Jurkat, Clone E6-1 (cell line): ENCODE data around the gene TRAF3.
"Not testable (repeated sequence)": the region's sequence is repeated elsewhere in the genome, so short reads cannot be mapped to it uniquely, and the experiment has no call there.

Source experiments
- DNase-seq: peaks from one replicate; pipeline ENCODE4 v3.0.0-alpha.2; 2011; ENCODE audit warnings: low read depth, low spot score
- H3K4me3 ChIP-seq: 2 replicates; pipeline ENCODE4 v1.5.1; 2011; ENCODE audit warnings: mild to moderate bottlenecking, low read length, control low read depth, moderate library complexity

The TRAF3 gene

GRCh38 chr14:102749393-102750305, 27.6 kb upstream of the TRAF3 start:
- DNase-seq = no peak
- H3K4me3 ChIP-seq = no peak overlapping the region

- no peak for DNase-seq
- H3K4me3 ChIP-seq = no peak overlapping the region
Measured at GRCh38 chr14:102750376-102750775, 26.9 kb upstream of the TRAF3 start.

DNA sequence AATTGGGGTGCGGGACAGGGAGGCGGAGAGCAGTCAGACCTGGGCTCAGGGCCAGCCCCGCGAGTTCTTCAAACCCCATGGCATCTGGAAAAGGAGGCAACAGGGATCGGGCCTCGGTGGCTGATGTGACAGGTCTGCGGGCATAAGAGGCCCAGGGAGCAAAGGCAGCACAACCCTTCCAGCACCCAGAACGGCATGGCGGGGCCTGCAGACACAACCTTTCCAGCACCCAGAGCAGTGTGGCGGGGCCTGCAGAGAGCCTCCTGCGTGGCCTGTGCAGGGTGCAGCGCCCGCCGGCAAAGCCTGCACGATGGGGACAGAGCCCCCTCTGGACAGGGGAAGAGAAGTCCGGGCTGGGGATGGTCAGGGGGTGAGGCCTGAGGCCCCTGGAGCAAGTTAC, 26.2 kb upstream of the TRAF3 start:
- no peak for DNase-seq
- H3K4me3 ChIP-seq = no peak overlapping the region

GRCh38 chr14:102752239-102752847, 24.9 kb upstream of the TRAF3 start:
- no peak for DNase-seq
- no peak overlapping the region for H3K4me3 ChIP-seq

- no peak for DNase-seq
- no peak overlapping the region for H3K4me3 ChIP-seq
Measured at GRCh38 chr14:102754370-102755262, 22.6 kb upstream of the TRAF3 start.

- no peak overlapping the region for H3K4me3 ChIP-seq
- DNase-seq = no peak
Measured at GRCh38 chr14:102757646-102758045, 19.6 kb upstream of the TRAF3 start.

- no peak for DNase-seq
- no peak overlapping the region for H3K4me3 ChIP-seq
Measured at GRCh38 chr14:102758087-102758486, 19.2 kb upstream of the TRAF3 start.

DNA sequence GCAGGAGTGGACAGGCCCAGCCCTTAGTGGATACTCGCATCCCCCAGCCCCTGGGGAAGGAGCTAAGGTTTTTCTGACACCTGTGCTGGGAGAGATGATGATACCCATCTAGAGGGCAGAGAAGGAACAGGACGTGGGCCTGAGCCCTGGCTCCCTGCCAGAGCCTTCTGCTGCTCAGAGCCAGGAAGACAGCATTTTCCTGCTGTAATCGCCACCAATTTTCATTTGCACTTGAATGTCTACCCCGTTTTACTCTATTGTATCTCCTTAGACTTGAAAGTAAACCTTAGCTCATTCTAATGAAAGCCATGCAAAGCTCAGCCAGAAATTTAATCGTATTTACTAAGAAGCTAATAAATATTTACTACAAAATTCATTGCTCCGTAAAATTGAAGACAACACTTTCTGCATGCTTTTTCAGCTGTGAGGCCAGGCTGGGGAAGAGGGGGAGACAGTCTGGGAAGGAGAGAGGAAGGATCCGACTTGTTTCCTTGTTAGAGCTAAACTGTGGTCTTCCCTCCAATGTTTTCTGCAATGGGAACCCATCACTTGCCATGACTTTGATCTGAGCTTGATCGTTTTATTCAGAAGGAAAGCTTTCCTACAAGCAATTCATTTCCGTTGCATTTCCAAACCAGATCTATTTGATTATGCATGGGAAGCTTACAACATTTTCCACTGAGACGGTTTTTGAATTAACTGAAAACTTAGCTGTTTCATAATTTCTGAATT, 17.6 kb upstream of the TRAF3 start:
- no peak for DNase-seq

DNA sequence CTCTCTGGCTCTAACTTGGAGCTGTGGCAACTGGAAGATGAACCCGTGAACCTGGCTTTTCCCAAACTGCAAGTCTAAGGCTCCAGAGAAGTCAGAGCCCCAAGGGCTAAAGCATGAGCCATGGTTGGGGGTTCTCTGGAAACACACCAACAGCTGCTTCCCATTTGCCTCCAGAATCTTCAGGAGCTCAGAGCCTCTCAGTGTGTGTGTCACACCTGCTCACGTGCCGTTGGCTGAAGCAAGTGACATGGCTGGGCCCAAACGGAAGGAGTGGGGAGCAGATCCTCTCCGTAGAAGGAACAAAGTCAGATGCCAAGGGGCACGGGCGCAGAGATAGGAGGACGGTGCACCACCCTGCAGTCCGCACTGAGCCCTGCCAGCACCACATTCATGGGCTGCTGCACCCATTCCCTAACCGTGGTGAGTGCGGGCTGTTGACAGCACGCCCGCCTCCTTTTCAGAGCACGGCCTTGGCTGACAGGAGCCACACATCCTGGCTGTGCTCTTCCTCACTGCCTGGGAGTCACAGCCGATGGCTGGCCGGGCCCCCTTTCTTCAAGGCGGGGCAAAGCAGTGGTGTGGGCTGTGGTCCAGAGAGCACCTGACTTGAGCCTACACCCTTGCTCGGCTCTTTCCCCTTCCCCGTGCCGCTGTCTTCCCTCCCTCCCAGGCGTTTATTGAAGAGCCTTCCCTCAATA, 16.6 kb upstream of the TRAF3 start:
- no peak for DNase-seq
- no peak overlapping the region for H3K4me3 ChIP-seq

More for the DNA sequence above, 17.6 kb upstream of the TRAF3 start:
- no peak overlapping the region for H3K4me3 ChIP-seq

DNA sequence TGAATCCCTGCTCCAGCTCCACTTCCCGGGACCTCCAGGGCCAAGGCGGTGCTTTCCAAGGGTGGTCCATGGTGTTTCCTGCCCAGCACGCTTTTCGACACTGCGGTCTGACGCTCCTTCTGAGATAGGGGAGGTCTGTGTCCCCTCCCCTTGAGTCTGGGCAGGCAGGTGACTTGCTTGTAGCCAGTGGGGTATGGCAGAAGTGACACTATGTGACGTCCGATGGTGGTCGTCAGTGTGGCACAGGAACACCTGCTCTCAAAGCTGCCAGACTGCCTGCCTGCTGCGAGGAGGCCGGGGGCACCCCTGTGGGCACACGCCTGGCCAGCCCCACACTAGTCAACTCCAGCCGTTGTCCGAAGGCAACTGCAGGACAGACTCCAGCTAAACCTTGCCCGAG, 16.0 kb upstream of the TRAF3 start:
- DNase-seq = no peak

GRCh38 chr14:102764220-102764671, 13.0 kb upstream of the TRAF3 start:
- H3K4me3 ChIP-seq = no peak overlapping the region
- no peak for DNase-seq

More for the DNA sequence above, 16.0 kb upstream of the TRAF3 start:
- H3K4me3 ChIP-seq = no peak overlapping the region

- DNase-seq, H3K4me3 ChIP-seq: not testable (repeated sequence)
Measured at GRCh38 chr14:102765770-102766169, 11.5 kb upstream of the TRAF3 start.

GRCh38 chr14:102768223-102769048, 8.8 kb upstream of the TRAF3 start:
- DNase-seq = no peak
- no peak overlapping the region for H3K4me3 ChIP-seq

DNA sequence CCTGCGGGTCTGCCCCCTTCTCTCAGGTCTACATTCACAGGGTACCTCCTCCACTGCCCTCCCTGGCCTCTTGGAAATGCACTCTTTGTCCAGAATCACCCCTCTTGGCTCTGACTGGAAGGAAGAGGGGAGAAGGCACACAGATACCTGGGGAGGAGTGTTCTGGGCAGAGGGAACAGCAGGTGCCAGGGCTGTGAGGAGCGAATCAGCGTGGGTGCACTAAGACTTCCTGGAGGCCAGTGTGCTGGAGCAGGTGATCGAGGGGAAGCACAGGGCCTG, 8.3 kb upstream of the TRAF3 start:
- H3K4me3 ChIP-seq = no peak overlapping the region
- no peak for DNase-seq

DNA sequence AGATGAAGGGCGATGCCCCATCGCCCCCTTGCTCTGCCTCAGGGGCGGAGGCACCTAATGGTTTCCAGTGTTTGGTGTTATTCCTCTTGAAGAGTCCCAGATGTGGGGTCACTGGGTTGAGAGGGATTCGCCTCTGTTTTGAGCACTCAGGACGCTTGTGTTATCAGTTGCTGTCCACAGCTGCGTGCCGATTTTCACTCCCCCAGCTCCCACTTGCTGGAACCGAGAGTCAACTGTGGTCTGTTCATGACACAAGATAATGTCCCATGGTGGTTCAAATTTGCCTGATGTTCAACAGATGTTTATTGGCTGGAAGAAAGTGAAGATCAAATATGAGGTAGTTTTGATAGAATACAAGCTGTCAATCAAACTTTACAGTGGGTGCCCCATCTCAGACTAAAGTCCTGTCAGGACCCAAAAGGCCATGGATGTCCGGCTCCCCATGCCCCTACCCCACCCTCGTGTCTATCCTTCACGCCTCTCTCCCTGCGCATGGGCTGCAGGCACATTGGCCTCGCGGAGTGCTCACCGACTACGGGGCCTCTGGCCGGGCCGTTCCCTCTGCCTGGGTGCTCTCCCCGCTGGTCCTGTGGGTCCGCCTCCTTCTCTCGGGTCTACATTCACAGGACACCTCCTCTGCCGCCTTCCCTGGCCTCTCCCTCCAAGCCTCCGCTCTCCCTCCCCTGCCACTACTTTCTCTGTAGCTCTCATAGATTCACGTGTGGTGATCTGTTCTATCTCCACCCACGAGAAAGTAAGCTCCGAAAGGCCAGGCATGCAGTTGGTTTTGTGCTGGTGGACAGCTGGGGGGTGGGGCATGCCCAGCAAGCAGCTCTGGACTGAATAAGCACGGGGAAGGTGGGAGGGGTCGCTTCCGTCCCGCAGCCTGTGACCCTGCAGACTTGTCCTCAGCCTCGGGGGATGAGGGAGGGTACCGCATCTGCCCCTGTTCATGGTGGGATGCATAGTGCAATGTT, 6.8 kb upstream of the TRAF3 start:
- no peak for DNase-seq
- no peak overlapping the region for H3K4me3 ChIP-seq

- DNase-seq = no peak
- no peak overlapping the region for H3K4me3 ChIP-seq
Measured at GRCh38 chr14:102771144-102771543, 6.1 kb upstream of the TRAF3 start.
